Measurements from ENCODE around the gene KIAA0232. TPM values are rescaled to one million over a fixed set of nuclear protein-coding genes. Genes with fewer than 3 reads are reported as not detected.

KIAA0232 gene
- total and polyA plus RNA-seq, 2 of the 8 experiments (the other 6 are each of a cell fraction or from before 2014, with no cell fraction given): 5.6 to 23.3 TPM

- no peak for TF ChIP-seq CHD7 (IDR thresholded peaks at IDR 0.05; ENCODE audit: insufficient replicate concordance, low read length)
- no peak for TF ChIP-seq GTF2F1 (IDR thresholded peaks at IDR 0.05; ENCODE audit: borderline replicate concordance, low read depth, low read length)
- no peak for TF ChIP-seq SP1 (IDR thresholded peaks at IDR 0.05; ENCODE audit: low read depth, low read length)
- TF ChIP-seq SAP30 (IDR thresholded peaks at IDR 0.05; ENCODE audit: insufficient read depth, insufficient replicate concordance, low read length): no peak
- no peak for TF ChIP-seq GABPA (IDR thresholded peaks at IDR 0.05; ENCODE audit: borderline replicate concordance, insufficient read depth, low read length)
- no peak for TF ChIP-seq JUND (IDR thresholded peaks at IDR 0.05; ENCODE audit: low read length)
- no peak for TF ChIP-seq EZH2 (IDR thresholded peaks at IDR 0.05; ENCODE audit: low read depth, low read length, severe bottlenecking)
- TF ChIP-seq SUZ12 (IDR thresholded peaks at IDR 0.05; ENCODE audit: low read length): no peak
- TF ChIP-seq TBP (IDR thresholded peaks at IDR 0.05; ENCODE audit: low read depth, low read length): no peak
- TF ChIP-seq TAF7 (optimal IDR thresholded peaks at IDR 0.05; ENCODE audit: borderline replicate concordance, low read depth, low read length): no peak
Measured at GRCh38 chr4:6813725-6814124, 31.2 kb downstream of the KIAA0232 start (continued).

Measured in H1 (cell line).